ENCODE results near the gene RNF111. TPM values are rescaled to one million over a fixed set of nuclear protein-coding genes. Genes with fewer than 3 reads are reported as not detected.

The RNF111 gene
- total and polyA plus RNA-seq, 2 of the 13 experiments (the other 11 are each of a cell fraction or from before 2014, with no cell fraction given): 12.1 to 23.1 TPM

GRCh38 chr15:59014068-59014467 lies 26.6 kb downstream of the RNF111 start:
- no peak for TF ChIP-seq ZNF670 (CRISPR knock-in tag; IDR thresholded peaks at IDR 0.05; ENCODE audit: borderline replicate concordance)
- no peak for TF ChIP-seq HBP1 (CRISPR knock-in tag; IDR thresholded peaks at IDR 0.05; ENCODE audit: low read depth)
- TF ChIP-seq ZFP36 (IDR thresholded peaks at IDR 0.05; ENCODE audit: borderline replicate concordance, low read depth, low read length, partially characterized antibody): no peak
- TF ChIP-seq ASH2L (IDR thresholded peaks at IDR 0.05; ENCODE audit: insufficient read length, low read depth, low read length): no peak
- TF ChIP-seq, protein P1, sequence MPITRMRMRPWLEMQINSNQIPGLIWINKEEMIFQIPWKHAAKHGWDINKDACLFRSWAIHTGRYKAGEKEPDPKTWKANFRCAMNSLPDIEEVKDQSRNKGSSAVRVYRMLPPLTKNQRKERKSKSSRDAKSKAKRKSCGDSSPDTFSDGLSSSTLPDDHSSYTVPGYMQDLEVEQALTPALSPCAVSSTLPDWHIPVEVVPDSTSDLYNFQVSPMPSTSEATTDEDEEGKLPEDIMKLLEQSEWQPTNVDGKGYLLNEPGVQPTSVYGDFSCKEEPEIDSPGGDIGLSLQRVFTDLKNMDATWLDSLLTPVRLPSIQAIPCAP (CRISPR knock-in tag; IDR thresholded peaks at IDR 0.05; ENCODE audit: low read depth): no peak
- no peak for TF ChIP-seq SALL2 (CRISPR knock-in tag; IDR thresholded peaks at IDR 0.05)
- TF ChIP-seq FOXK2 (IDR thresholded peaks at IDR 0.05): no peak
- no peak for TF ChIP-seq TP53 (CRISPR knock-in tag; conservative IDR thresholded peaks at IDR 0.05)
- TF ChIP-seq CREM (IDR thresholded peaks at IDR 0.05): no peak
- no peak for TF ChIP-seq CREM (CRISPR knock-in tag; IDR thresholded peaks at IDR 0.05)
- no peak for TF ChIP-seq ZNF333 (CRISPR knock-in tag; IDR thresholded peaks at IDR 0.05; ENCODE audit: borderline replicate concordance)
- no peak for TF ChIP-seq ZNF354B (CRISPR knock-in tag; IDR thresholded peaks at IDR 0.05)
- TF ChIP-seq ZSCAN12 (CRISPR knock-in tag; IDR thresholded peaks at IDR 0.05): no peak
- TF ChIP-seq NFE2 (CRISPR knock-in tag; IDR thresholded peaks at IDR 0.05): no peak
- no peak for TF ChIP-seq ZNF296 (CRISPR knock-in tag; conservative IDR thresholded peaks at IDR 0.05)
- TF ChIP-seq TSC22D2 (CRISPR knock-in tag; IDR thresholded peaks at IDR 0.05; ENCODE audit: borderline replicate concordance): no peak
- TF ChIP-seq, protein P2, sequence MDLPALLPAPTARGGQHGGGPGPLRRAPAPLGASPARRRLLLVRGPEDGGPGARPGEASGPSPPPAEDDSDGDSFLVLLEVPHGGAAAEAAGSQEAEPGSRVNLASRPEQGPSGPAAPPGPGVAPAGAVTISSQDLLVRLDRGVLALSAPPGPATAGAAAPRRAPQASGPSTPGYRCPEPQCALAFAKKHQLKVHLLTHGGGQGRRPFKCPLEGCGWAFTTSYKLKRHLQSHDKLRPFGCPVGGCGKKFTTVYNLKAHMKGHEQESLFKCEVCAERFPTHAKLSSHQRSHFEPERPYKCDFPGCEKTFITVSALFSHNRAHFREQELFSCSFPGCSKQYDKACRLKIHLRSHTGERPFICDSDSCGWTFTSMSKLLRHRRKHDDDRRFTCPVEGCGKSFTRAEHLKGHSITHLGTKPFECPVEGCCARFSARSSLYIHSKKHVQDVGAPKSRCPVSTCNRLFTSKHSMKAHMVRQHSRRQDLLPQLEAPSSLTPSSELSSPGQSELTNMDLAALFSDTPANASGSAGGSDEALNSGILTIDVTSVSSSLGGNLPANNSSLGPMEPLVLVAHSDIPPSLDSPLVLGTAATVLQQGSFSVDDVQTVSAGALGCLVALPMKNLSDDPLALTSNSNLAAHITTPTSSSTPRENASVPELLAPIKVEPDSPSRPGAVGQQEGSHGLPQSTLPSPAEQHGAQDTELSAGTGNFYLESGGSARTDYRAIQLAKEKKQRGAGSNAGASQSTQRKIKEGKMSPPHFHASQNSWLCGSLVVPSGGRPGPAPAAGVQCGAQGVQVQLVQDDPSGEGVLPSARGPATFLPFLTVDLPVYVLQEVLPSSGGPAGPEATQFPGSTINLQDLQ (CRISPR knock-in tag; IDR thresholded peaks at IDR 0.05): no peak
- no peak for TF ChIP-seq ZNF563 (CRISPR knock-in tag; IDR thresholded peaks at IDR 0.05)
- TF ChIP-seq SAP130 (CRISPR knock-in tag; IDR thresholded peaks at IDR 0.05; ENCODE audit: low read depth): no peak
- H3K4me3 ChIP-seq (replicated peaks in 1 of 3; ENCODE audit: insufficient read depth in 1 of 3, low read depth in 2 of 3, low read length in 3 of 3): no peak overlapping the region
- H2AFZ ChIP-seq (ENCODE audit: low read length): no peak overlapping the region
- peaks cover 46% of the 10 kb centered on the region for H3K79me2 ChIP-seq (ENCODE audit: insufficient read depth, low read length)
- DNase-seq (ENCODE audit: low spot score) (no peak), ATAC-seq (no peak), FAIRE-seq (no peak)
- H3K27ac ChIP-seq (ENCODE audit: extremely low read length, insufficient read depth, low read length): no peak overlapping the region
- H3K4me2 ChIP-seq (ENCODE audit: low read depth, low read length): no peak overlapping the region
- WGBS (ENCODE audit: low lambda C conversion rate): 100% methylated on average over 1 of the region's 1 CpG
- ChIA-PET CTCF (ENCODE audit: low intra/inter-chr PET ratio, low total read pairs) (no interaction called here), POLR2A (no interaction called here)
- H3K27me3 ChIP-seq (ENCODE audit: control insufficient read depth in 1 of 2, insufficient read depth in 2 of 2, low read length in 2 of 2): no peaks in the 10 kb centered on the region
- no TSS peak for BruUV-seq (replicated peaks)
- H3K4me1 ChIP-seq (ENCODE audit: insufficient read depth, low read length): no peaks in the 10 kb centered on the region
- intact Hi-C loops (cut with micrococcal nuclease; ENCODE audit: unreplicated experiment) (no loop called here), in situ Hi-C loops (cut with HindIII; ENCODE audit: extremely low pct_ligation_motif_present, low pct_unique_long_range_greater_than_20kb) (no loop called here)
- H3K9ac ChIP-seq (ENCODE audit: insufficient read depth, low read depth, low read length): no peak overlapping the region
- no peaks in the 10 kb centered on the region for H3K9me3 ChIP-seq (ENCODE audit: low read length)
- H3K36me3 ChIP-seq (replicated peaks in 1 of 2; ENCODE audit: control insufficient read depth in 1 of 2, insufficient read depth in 2 of 2, low read length in 2 of 2): peaks cover 0 to 6% of the 10 kb centered on the region in 2 experiments; a peak in 2 of 5 replicates
- no peaks in the 10 kb centered on the region for H4K20me1 ChIP-seq (ENCODE audit: insufficient read depth, low read length)
